Measurements from ENCODE around the gene C12orf75.
A peak's percentile ranks its signal among the peaks of the same experiment; 100 is the strongest.
"Not testable (repeated sequence)": the region's sequence is repeated elsewhere in the genome, so short reads cannot be mapped to it uniquely, and the experiment has no call there.

C12orf75 gene

GRCh38 chr12:105330283-105330930 is at the start of gene C12orf75:
Gene C12orf75 (plus strand): TSS chr12:105330691. CDS start chr12:105330892, 201 bp downstream.
- DNase-seq (ENCODE audit: low read depth in 2 of 2): peak; percentile 71 to 74

- DNase-seq (ENCODE audit: low read depth in 2 of 2): no peak
These were observed 49.4 kb upstream of the C12orf75 start for GRCh38 chr12:105280966-105281693.

DNA sequence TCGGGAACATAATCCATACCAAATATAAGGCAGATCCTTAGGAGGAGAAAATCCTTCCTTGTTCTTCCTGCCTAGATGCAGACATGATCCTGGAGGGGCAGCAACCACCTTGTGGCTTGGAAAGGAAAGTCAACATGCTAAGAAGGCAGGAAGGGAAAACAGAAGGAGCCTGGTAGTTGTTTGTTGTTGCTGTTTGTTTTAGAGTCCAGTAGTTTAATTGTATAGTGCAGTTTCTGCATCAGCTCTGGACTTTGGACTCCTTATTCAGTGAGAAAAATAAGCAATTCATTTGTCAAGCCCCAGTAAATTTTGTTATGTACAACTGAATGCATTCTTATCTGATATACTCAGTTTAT is 48.8 kb upstream of the C12orf75 start:
- no peak for DNase-seq (ENCODE audit: low read depth in 2 of 2)

GRCh38 chr12:105285378-105285777 is 45.1 kb upstream of the C12orf75 start:
- DNase-seq (ENCODE audit: low read depth in 2 of 2): no peak

- no peak for DNase-seq (ENCODE audit: low read depth in 2 of 2)
These were observed 43.1 kb upstream of the C12orf75 start for GRCh38 chr12:105287408-105287807.

DNA sequence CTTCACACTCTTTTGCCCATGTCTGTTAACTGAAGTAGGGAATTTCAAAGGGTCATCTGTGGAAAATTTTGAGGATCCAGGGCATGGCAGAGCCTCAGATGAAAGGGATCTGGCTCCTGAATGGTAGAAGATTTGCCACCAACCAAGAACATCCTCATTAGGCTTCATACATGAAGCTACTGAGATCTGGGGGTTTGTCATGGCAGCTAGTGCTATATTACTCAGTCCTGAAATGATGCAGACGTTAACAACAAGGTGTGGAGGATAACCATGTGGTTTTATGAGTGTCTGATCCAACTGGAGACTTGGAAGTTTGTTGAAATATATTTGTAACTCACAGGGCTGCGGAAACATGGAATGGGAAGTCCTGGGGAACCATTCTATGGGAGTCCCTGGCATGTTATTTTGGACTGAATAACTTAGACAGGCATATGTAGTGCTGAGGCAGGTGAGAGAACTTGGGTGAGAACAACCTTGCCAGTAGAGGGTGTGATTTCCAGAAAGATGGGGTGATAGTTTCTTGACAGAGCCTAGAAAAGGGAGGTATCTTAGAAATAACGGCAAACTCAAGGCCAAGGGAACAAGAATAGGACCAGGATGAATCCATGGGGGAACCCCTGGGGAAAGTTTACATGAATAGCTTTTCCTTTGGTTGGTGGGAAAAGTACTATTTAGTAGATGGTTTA is 42.0 kb upstream of the C12orf75 start:
- DNase-seq (ENCODE audit: low read depth in 2 of 2): no peak

DNA sequence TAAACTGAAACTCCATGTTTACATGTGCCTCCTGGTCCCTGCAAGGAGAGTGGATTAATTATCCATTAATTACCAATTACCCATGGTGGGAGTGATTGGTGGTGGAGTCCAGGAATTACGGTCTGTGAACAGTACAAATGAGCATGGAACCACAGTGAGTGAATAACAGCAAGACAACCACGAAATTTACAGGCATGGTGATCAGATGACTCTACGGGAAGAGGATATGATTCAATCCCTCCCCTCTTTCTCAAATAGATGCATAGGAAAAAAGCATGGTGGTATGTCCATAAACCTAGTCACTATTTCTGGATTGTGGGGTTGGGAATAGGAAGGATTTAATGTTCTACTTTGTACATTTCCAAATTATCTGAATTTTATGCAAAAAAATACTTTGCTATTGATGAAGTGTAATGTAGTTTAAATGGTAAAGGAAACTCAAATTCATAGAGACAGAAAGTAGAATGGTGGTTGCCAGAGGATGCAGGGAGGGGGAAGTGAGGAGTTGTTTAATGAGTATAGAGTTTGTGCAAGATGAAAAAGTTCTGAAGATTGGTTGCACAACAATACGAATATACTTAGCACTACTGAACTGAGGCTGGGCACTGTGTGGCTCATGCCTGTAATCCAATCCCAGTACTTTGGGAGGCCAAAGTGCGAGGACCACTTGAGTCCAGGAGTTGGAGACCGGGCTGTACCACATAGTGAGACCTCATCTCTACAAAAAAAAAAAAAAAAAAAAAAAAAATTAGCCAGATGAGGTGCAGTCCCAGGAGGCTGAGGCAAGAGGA is 41.2 kb upstream of the C12orf75 start:
- DNase-seq (ENCODE audit: low read depth in 2 of 2): no peak

DNA sequence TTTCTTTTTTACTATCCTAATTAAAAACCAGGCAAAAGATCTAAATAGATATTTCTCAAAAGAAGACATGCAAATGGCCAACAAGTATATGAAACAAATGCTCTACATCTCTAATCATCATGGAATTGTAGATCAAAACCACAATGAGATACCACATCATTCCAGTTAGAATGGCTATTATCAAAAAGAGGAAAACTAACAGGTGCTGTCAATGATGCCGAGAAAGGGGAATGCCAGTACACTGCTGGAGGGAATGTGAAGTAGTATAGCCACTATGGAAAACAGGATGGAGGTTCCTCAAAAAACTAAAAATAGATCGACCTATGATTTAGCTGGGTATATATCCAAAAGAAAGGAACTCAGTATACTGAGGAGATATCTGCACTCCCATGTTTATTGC is 39.0 kb upstream of the C12orf75 start:
- no peak for DNase-seq (ENCODE audit: low read depth in 2 of 2)

- DNase-seq (ENCODE audit: low read depth in 2 of 2): no peak
These were observed 37.8 kb upstream of the C12orf75 start for GRCh38 chr12:105292705-105293104.

GRCh38 chr12:105293187-105293586 is 37.3 kb upstream of the C12orf75 start:
- no peak for DNase-seq (ENCODE audit: low read depth in 2 of 2)

- no peak for DNase-seq (ENCODE audit: low read depth in 2 of 2)
These were observed 36.3 kb upstream of the C12orf75 start for GRCh38 chr12:105294161-105294560.

DNA sequence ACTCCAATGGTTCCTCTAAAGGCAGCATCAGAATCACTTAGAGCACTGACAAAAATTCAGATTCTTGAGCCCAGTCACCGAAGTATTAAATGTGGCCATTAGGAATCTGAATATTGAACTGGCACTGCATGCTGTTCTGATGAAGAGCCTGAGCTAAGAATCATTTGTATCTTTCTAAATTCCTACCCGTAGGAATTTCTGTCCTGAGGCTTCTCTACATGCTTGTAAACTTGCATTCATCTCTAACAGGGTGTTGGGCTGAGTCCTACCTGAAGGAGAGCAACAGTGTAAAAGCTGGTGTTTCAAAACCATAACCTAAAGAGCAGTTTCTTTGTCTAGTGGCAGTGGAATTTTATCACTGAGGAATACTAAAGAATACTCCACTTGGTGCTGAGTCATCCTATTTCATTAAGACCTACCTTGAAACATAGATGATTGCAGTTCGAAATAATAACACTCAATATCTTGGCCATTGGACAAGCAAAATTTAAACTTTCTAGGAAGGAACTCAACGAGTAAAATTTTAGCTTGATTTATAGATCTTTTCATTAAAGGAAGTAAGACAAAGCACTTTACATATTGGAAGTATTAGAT is 35.5 kb upstream of the C12orf75 start:
- no peak for DNase-seq (ENCODE audit: low read depth in 2 of 2)

DNA sequence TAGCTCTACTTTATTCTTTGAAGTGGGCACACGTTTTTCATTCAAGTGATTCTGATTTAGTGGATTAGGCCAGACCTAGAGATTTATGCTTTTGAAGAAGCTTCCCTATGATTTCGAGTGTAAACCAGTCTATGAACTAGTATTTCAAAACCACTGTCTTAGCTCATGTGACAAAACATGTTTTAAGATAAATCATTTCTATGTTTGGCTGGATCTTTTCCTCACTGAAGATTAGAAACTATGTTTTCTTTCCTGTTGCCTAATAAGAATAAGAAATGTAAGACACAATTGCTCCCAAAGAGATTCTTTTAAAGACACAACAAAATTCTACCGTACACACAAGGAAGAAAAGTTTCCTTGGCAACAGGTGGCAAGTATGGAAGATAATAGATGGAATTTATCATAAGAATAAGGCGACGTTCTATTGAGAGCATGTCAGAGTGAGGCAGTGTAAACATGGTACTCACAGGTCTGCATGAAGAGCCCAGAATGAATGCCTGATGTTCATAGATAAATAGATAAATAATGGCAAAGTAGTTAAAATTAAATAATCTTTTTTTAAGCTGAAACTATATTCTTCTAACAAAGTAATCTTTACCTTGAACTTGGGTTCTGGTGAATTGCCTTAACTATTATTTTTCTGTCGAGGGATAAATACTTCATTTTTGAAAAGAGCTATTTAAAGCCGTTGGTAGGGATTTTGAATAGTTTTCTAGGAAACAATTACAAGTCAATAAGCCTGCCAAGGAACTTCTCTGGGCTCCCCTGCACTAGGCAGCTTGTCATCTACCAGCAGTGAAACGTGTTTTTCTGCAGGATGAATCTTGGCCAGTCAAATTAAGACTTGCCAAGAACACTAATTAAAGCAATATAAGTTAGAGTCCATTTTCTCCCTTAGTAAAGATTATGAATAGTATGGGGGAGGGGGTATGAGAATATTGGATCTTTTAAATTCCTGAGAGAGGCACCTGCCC is 34.1 kb upstream of the C12orf75 start:
- DNase-seq (ENCODE audit: low read depth in 2 of 2): no peak

DNA sequence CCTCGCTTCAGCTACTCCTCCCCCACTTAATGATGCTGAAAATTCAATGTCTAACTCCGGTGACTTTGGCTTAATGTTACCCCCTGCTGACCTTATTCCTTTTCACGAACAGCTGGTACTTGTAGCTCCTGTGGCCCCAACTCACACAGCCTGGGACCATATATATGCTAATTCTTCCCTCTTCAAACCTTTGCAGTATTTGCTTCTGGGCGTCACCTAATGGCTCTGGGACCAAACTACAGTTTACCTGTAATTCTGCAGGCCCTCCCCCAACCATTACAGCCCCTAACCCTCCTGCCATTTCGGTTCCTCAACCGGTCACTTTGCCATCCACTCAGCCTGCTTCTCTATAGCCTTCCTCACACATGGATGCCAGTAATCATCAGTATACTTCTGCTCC is 29.6 kb upstream of the C12orf75 start:
- no peak for DNase-seq (ENCODE audit: low read depth in 2 of 2)

GRCh38 chr12:105301696-105302095 is 28.8 kb upstream of the C12orf75 start:
- no peak for DNase-seq (ENCODE audit: low read depth in 2 of 2)

DNA sequence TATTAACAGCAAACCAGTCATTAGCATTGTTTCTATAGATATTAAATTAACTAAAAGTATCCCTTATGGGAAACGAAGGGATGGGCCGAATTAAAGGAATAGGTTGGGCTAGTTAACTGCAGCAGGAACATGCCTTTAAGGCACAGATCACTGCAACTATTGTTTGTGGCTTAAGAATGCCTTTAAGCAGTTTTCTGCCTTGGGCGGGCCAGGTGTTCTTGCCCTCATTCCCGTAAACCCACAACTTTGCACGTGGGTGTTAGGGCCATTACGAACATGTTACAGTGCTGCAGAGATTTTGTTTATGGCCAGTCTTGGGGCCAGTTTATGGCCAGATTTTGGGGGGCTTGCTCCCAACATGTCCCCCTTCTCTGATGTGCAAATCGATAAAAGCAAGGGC is 27.5 kb upstream of the C12orf75 start:
- not testable (repeated sequence) for DNase-seq (ENCODE audit: low read depth in 2 of 2)

GRCh38 chr12:105304626-105305025 is 25.9 kb upstream of the C12orf75 start:
- DNase-seq (ENCODE audit: low read depth in 2 of 2): not testable (repeated sequence)

- DNase-seq (ENCODE audit: low read depth in 2 of 2): not testable (repeated sequence)
These were observed 22.7 kb upstream of the C12orf75 start for GRCh38 chr12:105307601-105308314.

DNA sequence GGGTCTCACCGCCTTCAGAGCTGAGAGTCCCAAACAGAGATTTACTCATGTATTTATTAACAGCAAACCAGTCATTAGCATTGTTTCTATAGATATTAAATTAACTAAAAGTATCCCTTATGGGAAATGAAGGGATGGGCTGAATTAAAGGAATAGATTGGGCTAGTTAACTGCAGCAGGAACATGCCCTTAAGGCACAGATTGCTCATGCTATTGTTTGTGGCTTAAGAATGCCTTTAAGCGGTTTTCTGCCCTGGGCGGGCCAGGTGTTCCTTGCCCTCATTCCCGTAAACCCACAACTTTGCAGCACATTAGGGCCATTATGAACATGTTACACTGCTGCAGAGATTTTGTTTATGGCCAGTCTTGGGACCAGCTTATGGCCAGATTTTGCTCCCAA is 21.7 kb upstream of the C12orf75 start:
- DNase-seq (ENCODE audit: low read depth in 2 of 2): not testable (repeated sequence)

GRCh38 chr12:105309384-105309783 is 21.1 kb upstream of the C12orf75 start:
- DNase-seq (ENCODE audit: low read depth in 2 of 2): not testable (repeated sequence)
